Erythroblast (primary cell): ENCODE data around the gene RNASEH2C.
A peak's percentile ranks its signal among the peaks of the same experiment; 100 is the strongest.
"Not testable (repeated sequence)": the region's sequence is repeated elsewhere in the genome, so short reads cannot be mapped to it uniquely, and the experiment has no call there.

Experiments used
- DNase-seq, 2 experiments: peaks; one replicate each; lab custom pipeline; 2025; lab: John Stamatoyannopoulos, UW
- GATA1 ChIP-seq: IDR thresholded peaks from 2 replicates; pipeline ENCODE4 v1.6.1; 2011; ENCODE audit warnings: low read depth, mild to moderate bottlenecking, control low read depth, low read length, moderate library complexity
- POLR2A ChIP-seq: IDR thresholded peaks from 2 replicates; pipeline ENCODE4 v1.6.1; 2011; ENCODE audit warnings: mild to moderate bottlenecking, low read length

Gene RNASEH2C

DNA sequence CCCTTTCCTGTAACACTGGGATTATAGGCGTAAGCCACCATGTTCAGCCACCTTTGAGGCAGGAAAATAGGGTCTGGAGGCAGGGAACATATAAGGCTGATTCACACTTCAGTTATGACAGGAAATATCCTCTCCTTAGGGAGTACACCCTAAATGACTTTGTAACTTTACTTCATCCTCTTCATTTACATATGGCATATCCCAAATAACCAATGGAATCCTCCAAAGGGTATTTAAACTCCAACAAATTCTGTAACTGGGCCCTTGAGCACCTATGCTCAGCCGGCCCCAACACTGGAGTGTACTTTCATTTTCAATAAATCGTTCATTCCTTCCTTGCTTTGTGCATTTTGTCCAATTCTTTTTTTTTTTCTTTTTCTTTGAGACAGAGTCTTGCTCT, 10.2 kb downstream of the RNASEH2C start:
- no peak for DNase-seq

DNA sequence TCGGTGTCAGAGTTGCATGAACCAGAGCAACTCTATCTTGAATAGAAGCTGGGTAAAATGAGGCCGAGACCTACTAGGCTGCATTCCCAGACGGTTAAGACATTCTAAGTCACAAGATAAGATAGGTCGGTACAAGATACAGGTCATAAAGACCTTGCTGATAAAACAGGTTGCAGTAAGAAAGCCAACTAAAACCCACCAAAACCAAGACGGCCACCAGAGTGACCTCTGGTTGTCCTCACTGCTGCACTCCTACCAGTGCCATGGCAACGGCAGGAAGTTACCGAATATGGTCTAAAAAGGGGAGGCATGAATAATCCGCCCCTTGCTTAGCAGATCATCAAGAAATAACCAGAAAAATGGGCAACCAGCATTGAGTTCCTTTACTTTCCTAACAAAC, 10.9 kb downstream of the RNASEH2C start:
- TF ChIP-seq GATA1: no peak
- TF ChIP-seq POLR2A: no peak
- DNase-seq: peak; percentile 24 to 45

More for the DNA sequence above, 10.2 kb downstream of the RNASEH2C start:
- TF ChIP-seq GATA1 (no peak), POLR2A (no peak)

- no peak for TF ChIP-seq GATA1
- no peak for TF ChIP-seq POLR2A
- no peak for DNase-seq
Measured at GRCh38 chr11:65708451-65708850, 12.1 kb downstream of the RNASEH2C start.

GRCh38 chr11:65707002-65707401, 13.6 kb downstream of the RNASEH2C start:
- not testable (repeated sequence) for DNase-seq

DNA sequence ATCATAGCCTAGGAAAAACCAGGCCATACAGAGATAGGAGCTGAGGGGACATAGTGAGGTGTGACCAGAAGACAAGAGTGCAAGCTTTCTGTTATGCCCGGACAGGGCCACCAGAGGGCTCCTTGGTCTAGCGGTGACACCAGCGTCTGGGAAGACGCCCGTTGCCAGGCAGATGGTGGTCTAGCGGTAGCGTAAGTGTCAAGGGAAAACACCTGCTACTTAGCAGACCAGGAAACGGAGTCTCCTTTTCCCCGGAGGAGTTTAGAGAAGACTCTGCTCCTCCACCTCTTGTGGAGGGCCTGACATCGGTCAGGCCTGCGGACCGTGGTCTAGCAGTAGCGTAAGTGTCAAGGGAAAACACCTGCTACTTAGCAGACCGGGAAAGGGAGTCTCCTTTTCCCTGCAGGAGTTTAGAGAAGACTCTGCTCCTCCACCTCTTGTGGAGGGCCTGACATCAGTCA, 14.3 kb downstream of the RNASEH2C start:
- DNase-seq: peak; percentile 67 to 72

GRCh38 chr11:65703846-65704245, 16.8 kb downstream of the RNASEH2C start:
- DNase-seq: no peak
- no peak for TF ChIP-seq GATA1
- TF ChIP-seq POLR2A: no peak

DNA sequence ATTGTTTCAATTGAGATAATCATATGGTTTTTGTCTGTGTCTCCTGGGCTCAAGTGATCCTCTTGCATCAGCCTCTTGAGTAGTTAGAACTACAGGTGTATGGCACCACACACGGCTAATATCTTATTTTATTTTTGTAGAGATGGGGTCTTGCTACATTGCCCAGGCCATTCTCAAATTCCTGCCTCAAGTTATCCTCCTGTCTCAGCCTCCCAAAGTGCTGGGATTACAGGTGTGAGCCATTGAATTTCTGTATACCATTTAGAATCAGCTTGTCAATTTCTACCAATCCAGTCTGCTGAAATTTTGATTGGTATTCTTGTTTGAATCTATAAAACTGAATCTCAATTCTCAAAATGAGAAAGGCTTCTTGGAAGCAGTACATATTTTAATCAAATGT, 18.9 kb downstream of the RNASEH2C start:
- no peak for TF ChIP-seq POLR2A
- no peak for TF ChIP-seq GATA1
- DNase-seq: no peak

DNA sequence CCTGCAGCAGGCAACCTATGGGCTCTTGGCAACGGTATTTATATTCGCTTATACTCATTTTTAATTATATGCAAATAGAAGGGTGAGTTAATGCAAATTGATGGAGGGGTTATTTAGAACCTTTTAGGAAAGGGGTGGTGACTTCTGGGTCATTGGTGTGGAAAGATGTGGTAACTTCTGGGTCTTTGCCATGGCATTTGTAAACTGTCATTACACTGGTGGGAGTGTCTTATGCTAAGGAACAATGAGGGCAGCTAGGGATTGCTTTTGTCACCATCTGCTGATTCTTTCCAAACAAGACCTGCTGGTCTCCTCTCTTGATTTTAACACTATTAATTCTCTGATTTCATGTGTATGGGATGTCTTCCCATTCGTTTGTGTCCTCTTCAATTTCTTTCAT, 20.2 kb downstream of the RNASEH2C start:
- no peak for TF ChIP-seq POLR2A
- TF ChIP-seq GATA1: no peak
- DNase-seq: no peak

DNA sequence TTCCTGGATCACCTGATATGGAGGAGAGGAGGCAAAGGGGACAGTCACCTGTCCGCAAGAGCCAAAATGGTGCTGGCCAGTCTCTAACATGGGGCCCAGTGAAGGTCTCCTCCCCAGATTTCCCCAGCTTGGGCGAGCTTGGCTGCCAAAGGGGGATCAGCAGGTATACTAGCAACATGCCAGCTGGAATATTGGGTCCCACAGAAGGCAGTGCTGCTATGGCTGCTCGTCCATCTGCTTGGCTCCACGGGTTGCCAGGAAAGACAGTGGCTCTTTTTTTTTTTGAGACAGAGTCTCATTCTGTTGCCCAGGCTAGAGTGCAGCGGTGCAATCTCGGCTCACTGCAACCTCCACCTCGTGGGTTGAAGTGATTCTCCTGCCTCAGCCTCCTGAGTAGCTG, 21.3 kb downstream of the RNASEH2C start:
- TF ChIP-seq GATA1: no peak
- TF ChIP-seq POLR2A: no peak
- no peak for DNase-seq

DNA sequence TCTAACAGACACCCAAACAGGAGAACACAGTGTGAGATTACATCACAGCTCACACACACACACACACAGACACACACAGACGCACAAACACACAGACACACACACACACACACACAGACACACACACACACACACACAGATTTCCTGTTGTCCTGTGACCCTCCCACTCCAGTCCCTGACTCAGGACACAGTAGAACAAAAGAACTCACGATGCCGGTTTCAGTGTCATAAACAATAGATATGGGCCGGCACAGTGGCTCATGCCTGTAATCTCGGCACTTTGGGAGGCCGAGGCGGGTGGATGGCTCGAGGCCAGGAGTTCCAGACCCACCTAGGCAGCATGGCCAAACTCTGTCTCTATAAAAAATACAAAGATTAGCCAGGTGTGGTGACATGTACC, 22.4 kb downstream of the RNASEH2C start:
- no peak for TF ChIP-seq POLR2A
- no peak for DNase-seq

- TF ChIP-seq POLR2A (no peak), GATA1 (no peak)
- no peak for DNase-seq
Measured at GRCh38 chr11:65696802-65697552, 23.6 kb downstream of the RNASEH2C start.

DNA sequence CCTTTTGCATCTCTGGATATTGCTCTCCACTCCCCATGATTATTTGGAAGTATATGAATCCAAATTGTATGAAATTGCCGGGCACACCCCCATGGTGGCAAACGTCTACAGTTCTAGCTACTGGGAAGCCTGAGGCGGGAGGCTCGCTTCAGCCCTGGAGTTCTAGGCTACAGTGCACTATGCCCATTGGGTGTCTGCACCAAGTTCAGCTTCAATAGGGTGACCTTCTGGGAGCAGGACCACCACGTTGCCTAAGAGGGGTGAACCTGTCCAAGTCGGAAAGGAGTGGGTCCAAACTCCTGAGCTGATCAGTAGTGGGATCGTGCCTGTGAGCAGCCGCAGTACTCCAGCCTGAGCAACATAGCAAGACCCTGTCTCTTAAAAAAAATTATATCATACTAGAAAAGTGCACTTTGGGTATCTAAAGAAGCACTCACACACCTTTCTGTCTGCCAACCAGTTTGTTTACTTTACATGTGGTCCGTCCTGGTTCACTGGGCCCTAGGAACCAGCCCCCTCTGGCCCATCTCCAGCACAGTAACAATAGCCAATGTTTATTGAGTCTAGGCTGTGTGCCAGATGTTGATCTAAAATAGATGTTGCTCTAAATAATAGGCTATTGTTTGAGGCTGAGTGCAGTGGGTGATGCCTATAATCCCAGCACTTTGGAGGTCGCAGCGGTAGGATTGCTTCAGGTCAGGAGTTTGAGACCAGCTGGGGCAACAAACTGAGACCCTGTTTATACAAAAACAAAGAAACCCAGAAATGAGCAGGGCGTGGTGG, 24.9 kb downstream of the RNASEH2C start:
- TF ChIP-seq GATA1 (no peak), POLR2A (no peak)
- DNase-seq: no peak

DNA sequence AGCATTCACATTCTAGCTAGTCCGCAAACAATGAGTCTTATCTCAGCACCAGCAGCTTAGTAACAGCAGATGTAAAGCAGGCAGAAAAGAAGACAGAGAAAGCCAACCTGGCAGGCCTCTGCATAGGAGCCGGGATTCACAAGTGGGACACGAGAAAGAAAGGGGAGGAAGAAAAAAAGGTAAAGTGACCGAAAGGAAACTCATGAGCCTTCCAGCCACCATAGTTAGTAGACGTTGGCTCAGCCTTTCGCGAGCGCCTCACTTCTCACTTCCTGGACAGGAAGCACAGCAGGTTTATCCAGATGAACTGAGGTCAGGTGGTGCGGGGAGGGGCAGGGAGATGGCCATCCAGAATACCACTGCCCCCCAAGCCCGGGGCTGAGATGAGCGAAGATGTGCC, 28.2 kb downstream of the RNASEH2C start:
- DNase-seq: no peak
- TF ChIP-seq GATA1 (no peak), POLR2A (no peak)

DNA sequence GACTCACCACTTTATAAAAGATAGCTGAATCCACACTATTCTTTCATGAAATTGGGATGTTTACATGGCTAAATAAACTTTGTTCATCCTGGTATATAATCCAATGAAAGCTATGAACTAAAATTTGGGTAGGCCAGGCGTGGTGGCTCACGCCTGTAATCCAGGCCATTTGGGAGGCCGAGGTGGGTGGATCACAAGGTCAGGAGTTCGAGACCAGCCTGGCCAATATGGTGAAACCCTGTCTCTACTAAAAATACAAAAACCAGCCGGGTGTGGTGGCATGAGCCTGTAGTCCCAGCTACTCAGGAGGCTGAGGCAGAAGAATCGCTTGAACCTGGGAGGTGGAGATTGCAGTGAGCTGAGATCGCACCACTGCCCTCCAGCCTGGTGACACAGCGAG, 28.8 kb downstream of the RNASEH2C start:
- not testable (repeated sequence) for DNase-seq

DNA sequence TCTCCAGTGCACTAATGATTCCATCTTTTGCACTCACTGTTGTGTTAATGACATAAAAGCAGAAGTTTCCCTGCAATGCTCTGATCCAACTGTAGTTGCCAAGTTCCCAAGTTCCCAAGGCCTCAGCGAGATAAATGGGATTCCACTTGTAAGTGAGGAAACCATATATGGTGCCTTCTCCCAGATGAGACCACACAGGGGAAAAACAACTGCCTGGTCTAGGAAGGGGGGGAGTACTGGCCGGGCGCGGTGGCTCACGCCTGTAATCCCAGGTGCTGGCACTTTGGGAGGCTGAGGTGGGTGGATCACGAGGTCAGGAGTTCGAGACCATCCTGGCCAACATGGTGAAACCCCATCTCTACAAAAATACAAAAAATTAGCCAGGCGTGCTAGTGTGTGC, 34.6 kb downstream of the RNASEH2C start:
- no peak for TF ChIP-seq GATA1
- no peak for TF ChIP-seq POLR2A
- no peak for DNase-seq

GRCh38 chr11:65683480-65683879, 37.1 kb downstream of the RNASEH2C start:
- DNase-seq: not testable (repeated sequence)
